Neural cell (in vitro differentiated cells): ENCODE results near the gene BTG4. TPM values are rescaled to one million over a fixed set of nuclear protein-coding genes. Genes with fewer than 3 reads are reported as not detected.

Experiments
- H2AFZ ChIP-seq: fragments of 200-600, 300-800 bp; sonication (generic), shearing (Covaris generic); 2 replicates; pipeline ENCODE4 v1.6.0; 2014; ENCODE audit warnings: low read depth, mild to moderate bottlenecking, antibody characterized with exemption, low read length, moderate library complexity
- H3F3A ChIP-seq: fragments of 200-600 bp; shearing (Covaris generic); 2 replicates; pipeline ENCODE4 v1.6.1; 2016; ENCODE audit warnings: mild to moderate bottlenecking, moderate library complexity, mixed read lengths, antibody characterized with exemption, low read length; ENCODE audit not compliant: insufficient read depth, poor library complexity, severe bottlenecking
- H3K27ac ChIP-seq: fragments of 200-600, 300-800 bp; sonication (generic), shearing (Covaris generic); 2 replicates; pipeline ENCODE4 v1.5.1; 2014; ENCODE audit warnings: mild to moderate bottlenecking, low read length, moderate library complexity
- H3K27me3 ChIP-seq: fragments of 300-800, 200-600 bp; sonication (generic), shearing (Covaris generic); 2 replicates; pipeline ENCODE4 v1.6.0; 2014; ENCODE audit warnings: mild to moderate bottlenecking, low read depth, low read length, moderate library complexity; ENCODE audit not compliant: insufficient read depth
- H3K36me3 ChIP-seq: fragments of 300-800, 200-600 bp; sonication (generic), shearing (Covaris generic); 2 replicates; pipeline ENCODE4 v1.5.1; 2014; ENCODE audit warnings: mild to moderate bottlenecking, antibody characterized with exemption, low read length, moderate library complexity; ENCODE audit not compliant: insufficient read depth
- H3K4me2 ChIP-seq: fragments of 300-800, 200-600 bp; sonication (generic), shearing (Covaris generic); 2 replicates; pipeline ENCODE4 v1.6.0; 2014; ENCODE audit warnings: mild to moderate bottlenecking, low read length
- H3K4me3 ChIP-seq: fragments of 300-800, 200-600 bp; sonication (generic), shearing (Covaris generic); 2 replicates; pipeline ENCODE4 v1.5.1; 2014; ENCODE audit warnings: mild to moderate bottlenecking, low read length, moderate library complexity
- H3K79me2 ChIP-seq: fragments of 200-600 bp; shearing (Covaris generic); replicated peaks from 2 replicates; pipeline ENCODE4 v1.6.0; 2014; ENCODE audit warnings: mild to moderate bottlenecking, low read length, moderate library complexity; ENCODE audit not compliant: insufficient read depth
- H3K9ac ChIP-seq: fragments of 300-800, 200-600 bp; sonication (generic), shearing (Covaris generic); 2 replicates; pipeline ENCODE4 v1.6.1; 2016; ENCODE audit warnings: mild to moderate bottlenecking, low read length, mixed read lengths
- H3K9me2 ChIP-seq: fragments of 200-600 bp; shearing (Covaris generic); 2 replicates; pipeline ENCODE4 v1.6.1; 2016; ENCODE audit warnings: mild to moderate bottlenecking, low read length, mixed read lengths; ENCODE audit not compliant: insufficient read depth
- H3K9me3 ChIP-seq: fragments of 200-600, 300-800 bp; sonication (generic), shearing (Covaris generic); 2 replicates; pipeline ENCODE4 v1.6.1; 2016; ENCODE audit warnings: mild to moderate bottlenecking, mixed run types, low read length, moderate library complexity, mixed read lengths
- H4K20me1 ChIP-seq: fragments of 200-600 bp; shearing (Covaris generic); 2 replicates; pipeline ENCODE4 v1.6.1; 2016; ENCODE audit warnings: mild to moderate bottlenecking, mixed run types; ENCODE audit not compliant: insufficient read depth
- CTCF ChIP-seq: fragments of 450-650 bp; IDR thresholded peaks from 2 replicates; pipeline ENCODE4 v1.5.1; 2014; ENCODE audit warnings: antibody characterized with exemption, mild to moderate bottlenecking, moderate library complexity; ENCODE audit not compliant: poor library complexity, severe bottlenecking
- EP300 ChIP-seq: fragments of 450-650 bp; conservative IDR thresholded peaks from 2 replicates; pipeline ENCODE4 v1.6.1; 2014; ENCODE audit warnings: antibody characterized with exemption, mild to moderate bottlenecking, moderate library complexity; ENCODE audit not compliant: poor library complexity, severe bottlenecking
- EZH2 ChIP-seq: fragments of 200-600, 300-800 bp; shearing (Covaris generic), sonication (generic); IDR thresholded peaks from 2 replicates; pipeline ENCODE4 v1.6.1; 2014; ENCODE audit warnings: antibody characterized with exemption, low read length, borderline replicate concordance, mild to moderate bottlenecking; ENCODE audit not compliant: insufficient read depth, poor library complexity, severe bottlenecking
- MXI1 ChIP-seq: fragments of 450-650 bp; conservative IDR thresholded peaks from 2 replicates; pipeline ENCODE4 v1.6.1; 2014; ENCODE audit warnings: antibody characterized with exemption, mild to moderate bottlenecking; ENCODE audit not compliant: poor library complexity, severe bottlenecking
- POLR2AphosphoS5 ChIP-seq: IDR thresholded peaks from 2 replicates; pipeline ENCODE4 v1.6.1; 2012
- RAD21 ChIP-seq: fragments of 450-650 bp; conservative IDR thresholded peaks from 2 replicates; pipeline ENCODE4 v1.6.1; 2014; ENCODE audit warnings: antibody characterized with exemption, mild to moderate bottlenecking, moderate library complexity
- SMC3 ChIP-seq: fragments of 450-650 bp; conservative IDR thresholded peaks from 2 replicates; pipeline ENCODE4 v1.6.1; 2014; ENCODE audit warnings: antibody characterized with exemption, mild to moderate bottlenecking, moderate library complexity; ENCODE audit not compliant: poor library complexity
- TAF1 ChIP-seq: IDR thresholded peaks from 2 replicates; pipeline ENCODE4 v1.6.1; 2012; ENCODE audit warnings: low read depth
- polyA plus RNA-seq: library from polyadenylated mRNA; depleted of rRNA; stranded (reverse); fragments of >200 nt; gene quantifications from 2 replicates; pipeline ENCODE4 v1.2.3, GENCODE V29; 2014
- TF ChIP-seq, protein P1 (sequence below): IDR thresholded peaks from 2 replicates; pipeline ENCODE4 v1.6.1; 2012; ENCODE audit warnings: borderline replicate concordance

The BTG4 gene
- polyA plus RNA-seq, 1 donor from 2014 or later = not detected

DNA sequence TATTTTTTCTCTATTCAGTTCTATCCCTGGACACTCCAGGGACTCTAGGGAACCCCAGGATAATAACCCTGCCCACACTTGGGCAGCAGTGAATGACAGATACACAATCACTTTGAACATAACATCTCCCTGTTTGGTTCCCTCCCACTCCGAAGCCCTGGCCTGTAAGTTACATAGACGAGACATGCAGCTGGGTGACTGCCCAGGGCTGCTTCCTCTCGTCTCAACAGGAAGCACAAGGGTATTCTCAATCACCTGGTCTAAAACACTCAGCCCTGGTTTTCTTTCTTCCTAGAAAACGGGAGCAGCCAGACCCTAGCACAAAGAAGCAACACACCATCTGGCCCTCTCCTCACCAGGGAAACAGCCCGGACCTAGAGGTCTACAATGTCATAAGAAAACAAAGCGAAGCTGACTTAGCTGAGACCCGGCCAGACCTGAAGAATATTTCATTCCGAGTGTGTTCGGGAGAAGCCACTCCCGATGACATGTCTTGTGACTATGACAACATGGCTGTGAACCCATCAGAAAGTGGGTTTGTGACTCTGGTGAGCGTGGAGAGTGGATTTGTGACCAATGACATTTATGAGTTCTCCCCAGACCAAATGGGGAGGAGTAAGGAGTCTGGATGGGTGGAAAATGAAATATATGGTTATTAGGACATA, 47.7 kb upstream of the BTG4 start:
- H3K9me2 ChIP-seq = no peaks in the 10 kb centered on the region
- H4K20me1 ChIP-seq = no peaks in the 10 kb centered on the region
- no peak overlapping the region for H2AFZ ChIP-seq
- H3K27me3 ChIP-seq = no peaks in the 10 kb centered on the region
- TF ChIP-seq POLR2AphosphoS5 = no peak
- TF ChIP-seq EZH2 = no peak
- TF ChIP-seq RAD21 = no peak
- TF ChIP-seq, protein P1, sequence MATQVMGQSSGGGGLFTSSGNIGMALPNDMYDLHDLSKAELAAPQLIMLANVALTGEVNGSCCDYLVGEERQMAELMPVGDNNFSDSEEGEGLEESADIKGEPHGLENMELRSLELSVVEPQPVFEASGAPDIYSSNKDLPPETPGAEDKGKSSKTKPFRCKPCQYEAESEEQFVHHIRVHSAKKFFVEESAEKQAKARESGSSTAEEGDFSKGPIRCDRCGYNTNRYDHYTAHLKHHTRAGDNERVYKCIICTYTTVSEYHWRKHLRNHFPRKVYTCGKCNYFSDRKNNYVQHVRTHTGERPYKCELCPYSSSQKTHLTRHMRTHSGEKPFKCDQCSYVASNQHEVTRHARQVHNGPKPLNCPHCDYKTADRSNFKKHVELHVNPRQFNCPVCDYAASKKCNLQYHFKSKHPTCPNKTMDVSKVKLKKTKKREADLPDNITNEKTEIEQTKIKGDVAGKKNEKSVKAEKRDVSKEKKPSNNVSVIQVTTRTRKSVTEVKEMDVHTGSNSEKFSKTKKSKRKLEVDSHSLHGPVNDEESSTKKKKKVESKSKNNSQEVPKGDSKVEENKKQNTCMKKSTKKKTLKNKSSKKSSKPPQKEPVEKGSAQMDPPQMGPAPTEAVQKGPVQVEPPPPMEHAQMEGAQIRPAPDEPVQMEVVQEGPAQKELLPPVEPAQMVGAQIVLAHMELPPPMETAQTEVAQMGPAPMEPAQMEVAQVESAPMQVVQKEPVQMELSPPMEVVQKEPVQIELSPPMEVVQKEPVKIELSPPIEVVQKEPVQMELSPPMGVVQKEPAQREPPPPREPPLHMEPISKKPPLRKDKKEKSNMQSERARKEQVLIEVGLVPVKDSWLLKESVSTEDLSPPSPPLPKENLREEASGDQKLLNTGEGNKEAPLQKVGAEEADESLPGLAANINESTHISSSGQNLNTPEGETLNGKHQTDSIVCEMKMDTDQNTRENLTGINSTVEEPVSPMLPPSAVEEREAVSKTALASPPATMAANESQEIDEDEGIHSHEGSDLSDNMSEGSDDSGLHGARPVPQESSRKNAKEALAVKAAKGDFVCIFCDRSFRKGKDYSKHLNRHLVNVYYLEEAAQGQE = no peak
- TF ChIP-seq EP300 = no peak
- no peak for TF ChIP-seq SMC3
- TF ChIP-seq CTCF = no peak
- no peak for TF ChIP-seq TAF1
- no peak for TF ChIP-seq MXI1
- no peak overlapping the region for H3K27ac ChIP-seq
- H3K9ac ChIP-seq = no peak overlapping the region
- no peak overlapping the region for H3K4me3 ChIP-seq
- no peak overlapping the region for H3K4me2 ChIP-seq
- no peaks in the 10 kb centered on the region for H3K79me2 ChIP-seq
- H3F3A ChIP-seq = no peaks in the 10 kb centered on the region
- no peaks in the 10 kb centered on the region for H3K9me3 ChIP-seq
- no peaks in the 10 kb centered on the region for H3K36me3 ChIP-seq

GRCh38 chr11:111557425-111558111, 45.4 kb upstream of the BTG4 start:
- H3K36me3 ChIP-seq = no peaks in the 10 kb centered on the region
- no peaks in the 10 kb centered on the region for H3K27me3 ChIP-seq
- no peak for TF ChIP-seq CTCF
- TF ChIP-seq POLR2AphosphoS5 = no peak
- TF ChIP-seq RAD21 = no peak
- no peak for TF ChIP-seq MXI1
- TF ChIP-seq SMC3 = no peak
- no peak for TF ChIP-seq EP300
- TF ChIP-seq TAF1 = no peak
- TF ChIP-seq, protein P1 = no peak
- no peak for TF ChIP-seq EZH2
- H3F3A ChIP-seq = no peaks in the 10 kb centered on the region
- H3K9me3 ChIP-seq = no peaks in the 10 kb centered on the region
- no peaks in the 10 kb centered on the region for H4K20me1 ChIP-seq
- H2AFZ ChIP-seq = no peak overlapping the region
- H3K9me2 ChIP-seq = no peaks in the 10 kb centered on the region
- H3K4me3 ChIP-seq = no peak overlapping the region
- H3K27ac ChIP-seq = no peak overlapping the region
- no peak overlapping the region for H3K4me2 ChIP-seq
- H3K79me2 ChIP-seq = no peaks in the 10 kb centered on the region
- H3K9ac ChIP-seq = no peak overlapping the region
